A673 (cell line): Measurements from ENCODE around the gene RPIA. TPM values are rescaled to one million over a fixed set of nuclear protein-coding genes. Genes with fewer than 3 reads are reported as not detected.

Experiments
- BruUV-seq: library from RNA; stranded (reverse); fragments of 400-500 nt; replicated peaks from 2 replicates; lab custom pipeline; 2021; lab: Mats Ljungman, UMichigan
- CTCF ChIA-PET: fragments of 300-600 bp; sonication (Branson Sonifier 250); formaldehyde crosslinking; loops from one replicate; lab custom pipeline; 2022; ENCODE audit warnings: antibody characterized with exemption; lab: Charles Lee
- POLR2A ChIA-PET: fragments of 300-600 bp; sonication (Branson Sonifier 250); formaldehyde crosslinking; loops from one replicate; lab custom pipeline; 2022; ENCODE audit warnings: antibody characterized with exemption; ENCODE audit not compliant: low non-redundant PET; lab: Charles Lee
- DNase-seq: peaks from one replicate; pipeline ENCODE4 v3.0.0-alpha.2; 2015; ENCODE audit warnings: low spot score
- H3K27ac ChIP-seq: fragments of 200-600 bp; sonication (generic); 2 replicates; pipeline ENCODE4 v1.5.1; 2016; ENCODE audit warnings: mixed run types, low read depth, mild to moderate bottlenecking, mixed read lengths, antibody characterized with exemption, low read length; ENCODE audit not compliant: poor library complexity, severe bottlenecking
- H3K27me3 ChIP-seq: fragments of 200-600 bp; sonication (generic); replicated peaks from 2 replicates; pipeline ENCODE4 v1.6.1; 2017; ENCODE audit warnings: mixed run types, low read depth, mild to moderate bottlenecking, mixed read lengths, antibody characterized with exemption, low read length; ENCODE audit not compliant: insufficient read depth, poor library complexity
- H3K36me3 ChIP-seq: fragments of 200-600 bp; sonication (generic); 2 replicates; pipeline ENCODE4 v1.6.1; 2016; ENCODE audit warnings: mixed run types, mild to moderate bottlenecking, mixed read lengths, antibody characterized with exemption, low read length; ENCODE audit not compliant: insufficient read depth, poor library complexity, severe bottlenecking
- H3K4me1 ChIP-seq: fragments of 200-600 bp; sonication (generic); 2 replicates; pipeline ENCODE4 v1.6.1; 2017; ENCODE audit warnings: mixed run types, mild to moderate bottlenecking, mixed read lengths, antibody characterized with exemption, low read length; ENCODE audit not compliant: insufficient read depth, poor library complexity, severe bottlenecking
- H3K4me3 ChIP-seq: fragments of 200-600 bp; sonication (generic); 2 replicates; pipeline ENCODE4 v1.5.1; 2016; ENCODE audit warnings: low read depth, mixed run types, mild to moderate bottlenecking, mixed read lengths, low read length; ENCODE audit not compliant: poor library complexity, severe bottlenecking
- H3K9me3 ChIP-seq: fragments of 200-600 bp; sonication (generic); 2 replicates; pipeline ENCODE4 v1.6.1; 2016; ENCODE audit warnings: mixed run types, low read depth, mild to moderate bottlenecking, mixed read lengths, antibody characterized with exemption, low read length; ENCODE audit not compliant: poor library complexity, severe bottlenecking
- CTCF ChIP-seq: fragments of 300-800, 200-600 bp; sonication (generic); conservative IDR thresholded peaks from 2 replicates; pipeline ENCODE4 v1.5.1; 2017; ENCODE audit warnings: low read depth, mild to moderate bottlenecking, antibody characterized with exemption, low read length, moderate library complexity, mixed read lengths
- EZH2 ChIP-seq: fragments of 200-600 bp; sonication (generic); IDR thresholded peaks from 2 replicates; pipeline ENCODE4 v1.6.1; 2017; ENCODE audit warnings: borderline replicate concordance, low read depth, mild to moderate bottlenecking, mixed read lengths, antibody characterized with exemption, low read length; ENCODE audit not compliant: poor library complexity, severe bottlenecking
- intact Hi-C: fragments of 100-400 bp; cut with micrococcal nuclease; formaldehyde crosslinking; loops from one replicate; pipeline ENCODE4 v1.10.0; 2022; ENCODE audit not compliant: unreplicated experiment
- total RNA-seq: library from RNA; stranded (reverse); gene quantifications from 2 replicates; pipeline ENCODE4 v1.2.3, GENCODE V29; 2021

Gene RPIA
- total RNA-seq, 1 experiment from 2014 or later: 28.6 TPM

- H3K9me3 ChIP-seq: no peaks in the 10 kb centered on the region
- TF ChIP-seq EZH2 (no peak), CTCF (no peak)
- H3K4me1 ChIP-seq: peaks cover 6% of the 10 kb centered on the region
- no TSS peak for BruUV-seq
- no peak overlapping the region for H3K27ac ChIP-seq
- ChIA-PET POLR2A (no interaction called here), CTCF (no interaction called here)
- intact Hi-C loops: no loop called here
- no peaks in the 10 kb centered on the region for H3K27me3 ChIP-seq
- DNase-seq: no peak
- H3K36me3 ChIP-seq: peaks cover 15% of the 10 kb centered on the region
- no peak overlapping the region for H3K4me3 ChIP-seq
These were observed 44.4 kb downstream of the RPIA start for GRCh38 chr2:88735853-88736252.

GRCh38 chr2:88736437-88736836, 45.0 kb downstream of the RPIA start:
- intact Hi-C loops: no loop called here

GRCh38 chr2:88737385-88737784, 45.9 kb downstream of the RPIA start:
- peaks cover 6% of the 10 kb centered on the region for H3K4me1 ChIP-seq
- no peaks in the 10 kb centered on the region for H3K9me3 ChIP-seq
- TF ChIP-seq CTCF (no peak), EZH2 (no peak)
- no peaks in the 10 kb centered on the region for H3K27me3 ChIP-seq
- CTCF ChIA-PET: interaction anchor here (0.6 kb wide), 1 partner anchor 26 kb away, joined by 8 read pairs; no protein-coding TSS in a partner anchor
- POLR2A ChIA-PET: no interaction called here
- H3K4me3 ChIP-seq: no peak overlapping the region
- H3K27ac ChIP-seq: no peak overlapping the region
- peak; percentile 4 for DNase-seq
- peaks cover 16% of the 10 kb centered on the region for H3K36me3 ChIP-seq
- BruUV-seq: no TSS peak
- intact Hi-C loops: no loop called here

More at GRCh38 chr2:88736437-88736836, 45.0 kb downstream of the RPIA start:
- Histone ChIP-seq H3K4me1 (peaks cover 6% of the 10 kb centered on the region), H3K4me3 (no peak overlapping the region), H3K27ac (no peak overlapping the region), H3K27me3 (no peaks in the 10 kb centered on the region), H3K9me3 (no peaks in the 10 kb centered on the region), H3K36me3 (peaks cover 16% of the 10 kb centered on the region)
- ChIA-PET CTCF (no interaction called here), POLR2A (no interaction called here)
- no peak for TF ChIP-seq EZH2
- TF ChIP-seq CTCF: no peak
- BruUV-seq: no TSS peak
- DNase-seq: no peak
